T47D (cell line): Measurements from ENCODE around the gene ADCY5.

Source experiments
- DNase-seq, 2 experiments: peaks; one replicate each; pipeline versions ENCODE4 v3.0.0 to v3.0.0-alpha.2; 2011 to 2012; ENCODE audit warnings: low read depth in 1 of 2, low spot score in 1 of 2
- JUND ChIP-seq: IDR thresholded peaks from 2 replicates; pipeline ENCODE4 v1.6.1; 2012; ENCODE audit warnings: low read depth
- in situ Hi-C: cut with HindIII; loops from 2 replicates; pipeline ENCODE4 v1.10.0; 2016; ENCODE audit warnings: low sequenced_read_pairs, low pct_unique_long_range_greater_than_20kb

The ADCY5 gene

DNA sequence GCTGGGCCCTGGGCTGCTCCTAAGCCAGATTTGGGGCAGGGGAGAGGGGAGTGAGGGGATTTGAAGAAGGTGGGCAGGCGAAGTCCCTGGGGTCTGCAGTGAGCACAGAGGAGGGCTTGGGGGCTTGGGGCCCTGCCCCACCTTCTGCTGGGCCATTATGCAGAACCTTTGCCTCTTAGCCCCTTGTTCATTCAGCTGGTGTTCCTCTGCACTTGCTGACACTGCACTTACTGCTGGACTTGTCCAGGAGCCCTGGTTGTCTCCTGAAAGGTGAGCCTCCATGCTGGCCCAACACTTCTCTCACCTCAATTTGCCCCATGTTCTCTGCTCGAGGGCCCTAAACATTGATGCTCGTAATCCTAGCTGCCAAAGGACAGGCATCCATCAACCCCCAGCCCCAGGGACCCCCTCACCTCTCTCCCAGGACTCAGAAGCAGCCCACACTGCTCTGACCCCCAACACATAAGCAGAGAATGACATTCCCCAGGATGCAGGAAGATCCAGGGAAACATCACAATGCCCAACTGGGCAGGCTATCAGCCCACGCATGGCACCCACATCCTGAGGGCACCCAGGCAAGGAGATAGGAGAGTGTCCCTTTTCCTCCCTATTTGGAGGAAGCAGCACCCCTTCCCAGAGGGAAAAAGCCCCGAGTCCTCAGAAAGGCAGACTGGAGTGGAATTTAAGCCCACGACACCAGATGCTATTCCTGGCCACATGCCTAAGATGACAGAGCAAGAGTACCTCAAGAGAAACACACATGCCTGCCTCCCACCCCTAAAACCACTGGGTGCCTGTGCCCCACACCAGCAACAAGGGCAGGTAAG lies 76.8 kb downstream of the ADCY5 start:
- TF ChIP-seq JUND, result no peak
- in situ Hi-C loops, result no loop called here
- DNase-seq, result no peak

DNA sequence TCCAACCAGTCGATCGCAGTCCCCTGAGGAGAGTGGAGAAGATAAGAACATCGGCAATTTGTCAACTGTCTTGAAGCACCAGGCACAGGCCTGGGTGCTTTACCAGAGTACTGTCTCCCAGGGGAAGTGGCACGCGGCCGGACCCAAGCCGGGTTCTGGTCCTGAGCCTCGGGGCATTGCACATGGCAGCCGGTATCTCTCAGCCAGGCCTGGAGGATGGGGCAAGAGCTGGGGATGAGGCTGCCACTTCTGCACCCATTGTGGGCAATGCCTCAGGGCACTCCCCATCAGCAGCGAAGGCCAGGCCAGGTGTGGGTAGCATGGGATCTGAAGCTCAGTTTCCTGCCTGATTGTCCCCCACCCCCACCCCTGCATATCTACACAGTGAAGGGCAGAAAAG lies 77.5 kb downstream of the ADCY5 start:
- in situ Hi-C loops, result no loop called here
- TF ChIP-seq JUND, result no peak
- no peak for DNase-seq

DNA sequence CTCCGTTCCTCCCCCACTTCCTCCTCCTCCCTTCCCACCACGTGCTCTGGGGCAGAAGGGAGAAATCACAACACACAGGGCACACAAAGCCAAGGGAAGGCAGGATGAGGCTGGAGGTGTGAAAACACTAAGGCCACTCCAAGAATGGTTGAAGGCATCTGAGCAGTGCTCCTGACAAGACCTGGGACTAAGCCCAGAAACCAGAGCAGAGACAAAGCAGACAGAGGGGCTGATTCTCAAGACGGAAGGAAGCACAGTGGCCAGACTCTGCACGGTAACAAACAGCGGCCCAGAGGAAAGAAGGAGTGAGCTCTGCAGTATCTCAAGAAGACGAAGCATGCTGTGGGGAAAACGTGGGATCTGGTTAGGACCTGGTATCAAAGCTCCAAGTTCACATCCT lies 78.1 kb downstream of the ADCY5 start:
- DNase-seq, result no peak
- in situ Hi-C loops, result no loop called here
- no peak for TF ChIP-seq JUND

DNA sequence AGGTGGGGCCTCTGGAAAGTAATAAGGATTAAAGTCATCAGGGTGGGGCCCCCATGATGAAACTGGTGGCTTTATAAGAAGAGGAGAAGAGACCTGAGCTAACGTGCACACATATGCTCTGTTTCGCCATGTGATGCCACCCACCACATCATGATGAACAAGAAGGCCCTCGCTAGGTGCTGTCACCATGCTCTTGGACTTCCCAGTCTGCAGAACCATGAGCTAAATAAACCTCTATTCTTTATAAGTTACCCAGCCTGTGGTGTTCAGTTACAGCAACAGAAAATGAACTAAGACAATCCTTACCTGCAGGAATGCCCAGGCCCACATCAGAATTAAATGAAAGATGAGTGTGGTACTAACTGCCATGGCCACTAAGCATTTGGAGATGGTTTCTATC lies 79.8 kb downstream of the ADCY5 start:
- in situ Hi-C loops, result no loop called here
- DNase-seq, result no peak
- no peak for TF ChIP-seq JUND

DNA sequence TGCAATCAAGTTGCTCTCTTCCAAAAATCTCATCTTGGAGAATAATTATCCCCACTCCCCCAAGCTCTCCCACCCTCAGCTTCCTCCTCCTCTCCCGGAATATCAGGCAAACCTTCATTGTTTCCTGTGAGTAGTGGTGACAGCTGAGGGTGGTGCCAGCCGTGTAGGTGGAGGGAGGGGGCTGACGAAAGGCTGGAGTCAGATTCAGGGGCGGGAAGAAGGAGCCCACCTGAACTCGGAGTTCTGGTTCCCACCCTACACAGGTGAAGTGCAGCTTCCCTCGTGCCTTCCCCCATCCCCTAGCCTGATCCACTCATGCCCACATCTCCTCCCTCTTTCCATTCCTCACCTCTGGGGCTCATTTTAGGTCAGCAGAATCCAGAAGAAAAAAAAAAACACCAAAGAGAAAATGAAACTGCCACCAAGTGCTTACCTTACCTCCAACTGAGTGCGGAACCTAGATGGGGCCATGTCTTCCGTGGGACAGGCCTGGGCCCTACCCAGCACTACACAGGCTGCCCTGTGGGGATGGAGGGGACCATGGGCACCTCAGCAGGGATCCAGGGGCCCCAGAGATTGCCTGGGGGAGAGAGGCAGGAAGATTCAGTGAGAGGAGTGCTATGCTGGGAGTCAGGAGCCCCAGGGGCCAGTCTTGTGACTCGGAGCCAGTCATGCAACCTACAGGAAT lies 81.3 kb downstream of the ADCY5 start:
- in situ Hi-C loops, result no loop called here
- no peak for TF ChIP-seq JUND
- DNase-seq, result no peak

DNA sequence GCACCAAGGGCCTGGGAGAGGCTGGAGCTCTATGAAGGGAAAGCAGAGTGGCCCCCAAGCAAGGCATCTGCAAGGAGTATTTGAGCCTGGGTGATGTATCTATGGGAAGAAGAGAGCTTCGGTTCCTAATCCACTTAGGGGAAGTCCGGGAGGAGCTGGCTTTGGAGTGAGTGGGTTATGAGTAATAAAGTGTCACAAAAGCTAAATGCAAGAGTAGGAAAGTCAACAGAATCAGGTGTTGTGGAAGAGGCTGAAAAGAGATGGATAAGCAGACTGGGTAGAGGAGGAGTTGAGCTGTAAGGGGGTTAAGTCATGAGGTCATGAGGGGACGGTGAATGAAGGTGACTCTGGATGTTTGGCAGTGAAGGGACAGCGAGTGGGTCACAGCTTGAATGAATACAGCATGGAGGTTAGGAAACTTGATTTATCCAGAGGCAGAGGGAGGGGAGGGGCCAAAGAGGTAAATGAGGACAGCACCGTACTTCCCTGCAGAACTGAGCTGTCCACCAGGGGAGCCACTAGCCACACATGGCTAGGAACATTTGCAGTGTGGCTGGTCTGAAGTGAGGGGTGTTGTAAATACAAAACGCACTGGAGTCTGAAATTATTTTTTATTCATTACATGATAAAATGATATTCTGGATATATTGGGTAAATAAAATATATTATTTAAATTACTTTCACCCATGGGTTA lies 83.3 kb downstream of the ADCY5 start:
- TF ChIP-seq JUND, result no peak
- in situ Hi-C loops, result no loop called here
- DNase-seq, result peak; percentile 34 to 52

DNA sequence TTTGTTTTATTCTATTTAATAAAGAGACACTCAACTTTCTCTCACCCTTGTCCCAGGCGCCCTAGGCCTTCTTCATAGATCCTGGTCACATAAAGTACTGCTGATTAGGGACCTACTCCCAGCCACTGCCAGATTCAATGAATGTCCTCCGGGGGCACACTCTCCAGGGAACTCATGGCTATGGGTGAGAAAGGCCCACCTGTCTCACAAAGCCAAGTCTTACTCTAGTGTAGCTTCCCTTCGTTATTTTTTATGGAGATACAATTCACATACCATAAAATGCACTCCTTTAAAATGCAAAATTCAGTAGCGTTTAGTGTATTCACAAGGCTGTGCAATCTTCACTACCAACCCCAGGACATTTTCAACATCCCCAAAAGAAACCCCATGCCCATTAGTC lies 87.8 kb downstream of the ADCY5 start:
- no peak for DNase-seq
- in situ Hi-C loops, result no loop called here
- no peak for TF ChIP-seq JUND

DNA sequence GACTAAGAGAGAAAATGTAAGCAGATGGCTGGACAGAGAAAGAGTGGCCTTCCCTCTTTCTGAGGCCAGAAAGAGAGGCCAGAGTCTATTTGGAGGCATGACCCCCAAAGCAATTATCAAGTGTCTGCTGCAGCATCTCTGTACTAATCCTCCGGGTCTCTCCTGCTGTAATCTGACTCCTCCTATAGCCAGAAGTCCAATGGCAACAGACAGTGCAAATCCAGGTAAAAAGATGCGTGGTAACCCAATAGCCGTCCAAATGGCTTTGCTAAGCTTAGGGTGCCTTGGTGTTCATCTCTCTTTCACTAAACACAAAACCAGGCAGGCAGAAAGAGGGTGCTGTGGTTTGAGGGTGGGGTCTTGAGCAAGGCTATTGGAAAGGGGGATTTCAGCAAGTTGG lies 91.6 kb downstream of the ADCY5 start:
- no peak for DNase-seq
- no peak for TF ChIP-seq JUND
- in situ Hi-C loops, result no loop called here

DNA sequence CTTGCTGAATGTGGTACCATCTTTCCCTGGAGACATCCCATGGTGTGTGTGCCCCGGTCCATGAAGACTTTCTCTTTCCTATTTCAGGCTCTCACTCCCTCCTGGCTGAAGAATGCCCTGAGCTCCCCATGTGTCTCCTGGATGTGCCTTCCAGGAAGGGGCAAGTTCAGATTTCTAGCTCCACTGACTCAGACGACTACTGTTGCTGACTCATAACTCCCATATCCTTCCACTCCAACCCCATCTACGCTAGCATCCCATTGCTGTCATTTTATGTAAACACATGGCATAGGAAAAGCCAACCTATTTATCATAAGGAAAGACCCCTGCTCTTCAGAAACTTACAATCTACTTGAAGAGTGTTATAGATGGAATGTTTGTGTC lies 95.0 kb downstream of the ADCY5 start:
- in situ Hi-C loops, result no loop called here
- no peak for DNase-seq
- TF ChIP-seq JUND, result no peak

DNA sequence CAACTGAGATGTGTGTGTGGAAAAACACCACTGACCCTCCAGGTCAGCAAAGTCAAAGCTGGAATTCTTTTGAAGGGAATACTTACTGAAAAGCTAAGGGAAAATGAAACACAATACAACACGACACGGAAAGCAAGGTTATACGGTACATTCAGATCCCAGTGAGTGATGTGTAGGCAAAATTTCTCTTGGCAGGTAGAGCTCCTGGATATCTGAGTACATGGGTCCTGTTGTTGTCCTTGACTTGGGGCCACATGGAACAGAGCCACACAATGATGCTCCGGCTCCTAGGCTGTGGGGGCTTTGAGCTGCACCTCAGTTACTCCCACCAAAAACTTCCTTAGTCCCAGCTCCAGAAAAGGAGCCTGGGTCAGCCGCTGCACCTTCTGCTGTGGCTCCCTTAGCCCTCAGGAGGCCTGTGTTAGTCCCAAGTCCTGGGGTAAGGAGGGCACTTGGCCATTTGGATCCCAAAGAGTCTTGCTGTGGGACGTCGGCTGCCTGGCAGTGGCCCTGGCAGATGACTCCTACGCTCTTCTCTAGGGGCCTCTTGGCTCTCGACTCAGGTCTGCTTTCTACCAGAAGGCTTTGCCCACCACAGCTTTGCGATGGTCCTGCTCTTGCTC lies 95.6 kb downstream of the ADCY5 start:
- TF ChIP-seq JUND, result no peak
- in situ Hi-C loops, result no loop called here
- no peak for DNase-seq

DNA sequence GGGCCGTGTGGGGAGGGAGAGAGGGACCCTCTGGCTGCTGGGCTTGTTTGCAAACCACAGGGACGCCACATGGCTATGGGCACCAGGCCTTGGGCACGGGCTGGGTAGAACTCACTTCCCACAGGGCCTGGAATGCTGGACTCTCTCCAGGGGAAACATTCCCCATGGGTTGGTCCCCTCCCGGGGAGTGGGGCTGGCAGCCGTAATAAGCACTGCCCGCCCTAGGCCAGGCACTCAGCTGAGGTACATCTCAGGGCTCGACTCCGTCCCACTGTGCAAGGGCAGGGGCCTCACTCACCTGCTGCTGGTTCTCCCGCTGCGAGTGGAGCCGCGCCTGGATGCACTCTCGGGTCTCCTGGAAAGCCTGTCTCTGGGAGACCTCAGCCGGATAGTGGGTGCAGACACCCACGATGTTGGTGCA lies 96.7 kb downstream of the ADCY5 start:
- no peak for DNase-seq
- no peak for TF ChIP-seq JUND
- in situ Hi-C loops, result no loop called here

DNA sequence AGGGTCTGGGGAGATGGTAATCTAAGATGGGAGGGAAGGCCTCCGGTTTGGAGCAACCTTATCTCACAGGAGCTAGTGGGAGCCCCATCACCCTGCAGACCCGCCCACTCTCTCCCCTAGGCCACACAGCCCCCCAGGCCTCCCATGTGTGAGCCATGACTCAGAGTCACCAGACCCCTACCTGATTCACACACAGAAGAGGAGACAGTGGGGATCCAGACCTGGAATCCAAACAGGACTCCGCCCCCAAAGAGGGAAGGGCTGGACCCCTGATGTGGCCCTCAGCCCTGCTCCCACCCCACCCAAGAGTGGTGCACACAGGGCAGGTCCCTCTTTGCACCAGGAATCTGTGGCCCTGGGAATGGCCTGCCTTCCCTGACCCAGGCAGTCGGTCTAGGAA lies 97.4 kb downstream of the ADCY5 start:
- in situ Hi-C loops, result no loop called here
- no peak for TF ChIP-seq JUND
- DNase-seq, result no peak

DNA sequence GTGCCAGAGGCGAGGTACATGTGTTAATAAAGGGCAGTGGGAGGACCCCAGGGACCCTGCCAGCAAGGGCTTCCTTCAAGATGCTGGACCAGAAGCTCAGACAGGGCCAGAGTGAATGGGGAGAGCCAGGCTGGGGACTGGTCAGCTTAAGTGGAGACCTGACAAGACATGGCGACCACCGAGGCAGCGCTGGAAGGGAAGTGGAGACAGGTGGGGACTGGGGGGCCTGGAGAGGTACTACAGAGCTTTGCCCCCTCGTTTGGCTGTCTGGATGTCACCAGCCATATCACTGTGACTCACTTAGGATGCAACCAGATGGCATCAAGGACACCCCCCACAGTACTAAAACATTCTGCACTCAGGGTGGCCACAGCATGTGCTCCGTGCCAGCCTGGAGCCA lies 97.9 kb downstream of the ADCY5 start:
- no peak for DNase-seq
- in situ Hi-C loops, result no loop called here
- no peak for TF ChIP-seq JUND
